Activated CD4-positive, alpha-beta T cell treated with anti-CD3 and anti-CD28 coated beads, Interleukin-2, amount 50 U/mL, for 48 hours (primary cell): Measurements from ENCODE around the gene PEAK1.

Experiments used
- DNase-seq, 2 experiments: peaks; one replicate each; pipeline ENCODE4 v3.0.0-alpha.2; 2020

The PEAK1 gene, protein sequence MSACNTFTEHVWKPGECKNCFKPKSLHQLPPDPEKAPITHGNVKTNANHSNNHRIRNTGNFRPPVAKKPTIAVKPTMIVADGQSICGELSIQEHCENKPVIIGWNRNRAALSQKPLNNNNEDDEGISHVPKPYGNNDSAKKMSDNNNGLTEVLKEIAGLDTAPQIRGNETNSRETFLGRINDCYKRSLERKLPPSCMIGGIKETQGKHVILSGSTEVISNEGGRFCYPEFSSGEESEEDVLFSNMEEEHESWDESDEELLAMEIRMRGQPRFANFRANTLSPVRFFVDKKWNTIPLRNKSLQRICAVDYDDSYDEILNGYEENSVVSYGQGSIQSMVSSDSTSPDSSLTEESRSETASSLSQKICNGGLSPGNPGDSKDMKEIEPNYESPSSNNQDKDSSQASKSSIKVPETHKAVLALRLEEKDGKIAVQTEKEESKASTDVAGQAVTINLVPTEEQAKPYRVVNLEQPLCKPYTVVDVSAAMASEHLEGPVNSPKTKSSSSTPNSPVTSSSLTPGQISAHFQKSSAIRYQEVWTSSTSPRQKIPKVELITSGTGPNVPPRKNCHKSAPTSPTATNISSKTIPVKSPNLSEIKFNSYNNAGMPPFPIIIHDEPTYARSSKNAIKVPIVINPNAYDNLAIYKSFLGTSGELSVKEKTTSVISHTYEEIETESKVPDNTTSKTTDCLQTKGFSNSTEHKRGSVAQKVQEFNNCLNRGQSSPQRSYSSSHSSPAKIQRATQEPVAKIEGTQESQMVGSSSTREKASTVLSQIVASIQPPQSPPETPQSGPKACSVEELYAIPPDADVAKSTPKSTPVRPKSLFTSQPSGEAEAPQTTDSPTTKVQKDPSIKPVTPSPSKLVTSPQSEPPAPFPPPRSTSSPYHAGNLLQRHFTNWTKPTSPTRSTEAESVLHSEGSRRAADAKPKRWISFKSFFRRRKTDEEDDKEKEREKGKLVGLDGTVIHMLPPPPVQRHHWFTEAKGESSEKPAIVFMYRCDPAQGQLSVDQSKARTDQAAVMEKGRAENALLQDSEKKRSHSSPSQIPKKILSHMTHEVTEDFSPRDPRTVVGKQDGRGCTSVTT (N-terminal part only)

DNA sequence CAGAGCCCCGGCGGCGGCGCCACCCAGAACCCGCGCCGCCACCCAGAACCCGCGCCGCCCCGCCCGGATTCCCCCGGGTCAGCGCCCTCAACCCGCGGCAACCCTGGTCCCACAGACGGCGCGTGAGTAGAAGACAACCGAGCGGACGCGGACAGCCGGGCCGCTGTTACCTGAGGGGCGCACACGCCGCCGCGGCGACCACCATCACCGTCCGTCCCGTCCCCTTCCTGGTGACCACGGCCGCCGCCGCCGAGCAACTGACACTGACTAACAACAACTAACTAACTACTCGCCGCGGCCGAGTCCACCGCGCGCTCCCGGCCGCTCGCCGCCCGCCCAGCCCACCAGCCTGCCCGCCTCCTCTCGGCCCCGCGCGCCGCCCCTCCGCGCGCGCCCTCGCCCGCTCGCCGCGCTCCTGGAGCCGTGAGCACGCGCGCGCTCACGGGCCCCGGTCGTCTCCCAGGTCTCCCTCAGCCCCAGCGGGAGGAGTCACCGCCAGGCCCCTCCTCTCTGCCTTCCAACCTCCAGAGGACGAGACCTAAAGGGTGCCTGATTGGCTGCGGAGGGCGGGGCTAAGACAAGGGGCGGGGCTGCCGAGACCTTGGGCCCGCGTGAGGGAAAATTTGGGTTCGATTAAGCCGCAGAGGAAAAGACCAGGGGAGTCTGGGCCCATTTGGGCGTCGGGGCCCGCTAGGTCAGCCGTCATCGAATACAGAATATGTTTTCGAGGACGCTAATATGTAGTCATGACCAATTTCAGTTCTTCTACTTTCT is at the start of gene PEAK1:
Gene PEAK1, minus strand, starts transcription at position 269 of the 774 bp plus-strand sequence. CDS start 238,178 bp downstream, outside the sequence.
- DNase-seq: peak; percentile 100

DNA sequence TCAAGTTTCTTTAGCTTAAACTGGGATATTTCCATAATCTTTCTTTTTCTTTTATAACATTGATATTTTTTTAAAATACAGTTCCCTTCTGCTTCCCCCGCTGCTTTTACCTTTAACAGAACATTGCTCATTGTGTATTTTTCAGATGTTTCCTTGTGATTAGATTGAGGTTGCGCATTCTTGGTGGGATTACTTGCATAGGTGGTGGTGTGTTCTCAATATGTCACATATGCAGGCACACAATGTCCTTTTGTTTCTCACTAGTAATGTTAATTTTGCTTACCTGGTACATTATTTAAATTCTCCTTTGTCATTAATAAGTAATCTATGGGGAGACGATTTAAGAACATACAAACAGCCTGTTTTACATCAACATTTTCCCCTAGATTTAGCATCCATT is 49.0 kb upstream of the PEAK1 start:
- no peak for DNase-seq

DNA sequence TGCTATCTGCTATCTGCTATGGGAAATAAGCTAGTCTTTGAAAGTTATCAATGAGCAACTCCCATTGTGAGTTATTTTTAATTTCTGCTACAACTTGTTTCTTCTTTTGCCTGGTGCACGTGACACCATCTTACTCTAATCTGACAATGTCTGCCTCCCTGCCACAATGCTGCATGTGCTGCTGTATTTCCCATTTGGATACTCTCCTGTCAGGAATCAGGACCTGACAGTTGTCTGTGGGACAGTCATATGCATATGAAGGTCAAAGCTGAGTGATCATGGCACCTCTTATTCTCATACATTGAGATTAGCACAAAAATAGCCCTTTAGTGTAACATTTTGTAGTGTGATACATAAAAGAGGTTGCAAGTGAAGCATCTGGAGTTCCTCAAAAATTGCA is 46.6 kb upstream of the PEAK1 start:
- DNase-seq: no peak

DNA sequence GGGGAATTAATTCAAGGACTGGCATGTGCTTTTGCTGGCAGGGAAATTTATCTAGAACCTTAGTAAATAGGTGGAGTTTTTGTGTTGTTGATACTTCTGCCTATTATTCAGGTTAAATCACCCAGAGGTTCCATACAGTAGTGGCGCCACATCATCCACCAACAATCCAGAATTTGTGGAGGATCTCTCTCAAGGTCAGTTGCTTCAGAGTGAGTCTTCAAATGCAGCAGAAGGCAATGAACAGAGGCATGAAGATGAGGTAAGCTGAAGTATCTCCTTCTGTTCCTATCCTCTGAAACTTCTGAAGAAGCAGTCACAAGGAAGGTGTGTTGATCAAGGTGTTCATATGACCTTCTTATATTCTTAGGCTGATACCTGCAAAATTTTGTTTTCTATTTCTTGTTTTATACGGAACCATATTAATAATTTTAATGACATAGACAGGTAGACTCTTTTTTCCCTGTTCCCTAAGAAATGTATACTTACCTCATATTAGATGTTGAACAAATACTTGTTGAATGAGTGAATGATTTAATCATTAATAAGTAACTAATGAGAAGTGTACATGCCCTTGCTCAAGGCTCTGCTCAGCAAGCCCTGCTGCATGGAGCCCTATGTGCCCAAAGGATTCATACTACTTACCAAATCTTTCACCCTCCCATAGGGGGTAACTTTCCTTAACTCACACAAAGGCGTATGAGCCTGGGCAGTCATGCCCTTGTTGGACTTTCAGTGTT is 44.4 kb upstream of the PEAK1 start:
- DNase-seq: no peak

DNA sequence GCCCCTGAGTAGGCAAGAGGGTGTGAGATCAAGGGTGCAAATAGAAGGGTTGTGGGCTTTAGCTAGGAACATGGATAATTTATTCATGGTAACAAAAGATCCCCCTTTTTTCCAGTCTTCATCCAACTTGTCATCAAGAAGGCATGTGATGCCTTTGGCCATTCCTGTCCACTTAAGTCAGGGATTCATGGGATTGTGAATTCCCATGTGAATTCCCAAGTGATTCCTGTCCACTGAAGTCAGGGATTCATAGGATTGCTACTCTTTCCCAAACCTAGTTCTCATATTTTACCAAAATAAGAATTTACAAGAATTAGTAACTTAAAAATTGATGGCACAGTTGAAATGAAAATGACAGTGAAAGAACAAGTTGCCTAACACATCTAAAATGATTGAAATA is 41.6 kb upstream of the PEAK1 start:
- no peak for DNase-seq

DNA sequence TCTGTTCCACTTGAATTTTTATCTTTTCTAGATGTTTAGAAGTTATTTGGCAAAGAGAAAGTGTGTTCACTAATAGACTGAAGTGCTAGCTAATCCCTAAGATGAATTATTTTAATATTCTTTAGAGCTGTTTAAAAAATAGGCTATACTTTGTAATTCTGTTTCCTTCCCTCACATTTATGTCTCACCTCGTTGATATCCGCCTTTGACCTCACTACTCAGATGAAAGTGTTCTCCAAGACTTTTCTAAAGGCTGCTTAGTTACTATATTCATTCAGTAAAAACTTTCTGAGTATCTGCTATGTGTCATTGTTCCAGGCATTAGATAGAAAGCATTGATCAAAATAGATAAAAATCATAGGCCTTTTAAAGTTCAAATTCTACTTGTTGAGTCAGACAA is 39.1 kb upstream of the PEAK1 start:
- no peak for DNase-seq

DNA sequence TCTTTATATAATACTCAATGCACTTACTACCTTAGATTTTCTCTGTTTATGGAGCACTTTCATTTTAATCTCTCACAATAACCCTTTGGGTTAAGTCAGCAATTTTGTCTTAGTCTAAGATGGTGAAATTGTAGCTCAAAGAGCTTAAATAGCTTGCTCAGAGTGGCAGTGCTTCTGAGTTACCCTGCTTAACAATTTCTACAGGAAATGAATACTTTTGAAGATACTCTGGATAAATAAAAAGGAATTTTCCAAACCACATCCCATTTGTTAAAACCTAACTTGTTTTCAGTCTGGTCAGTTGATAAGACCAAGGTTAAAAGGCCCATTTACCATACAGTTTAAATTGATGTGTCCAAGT is 38.0 kb upstream of the PEAK1 start:
- DNase-seq: no peak

DNA sequence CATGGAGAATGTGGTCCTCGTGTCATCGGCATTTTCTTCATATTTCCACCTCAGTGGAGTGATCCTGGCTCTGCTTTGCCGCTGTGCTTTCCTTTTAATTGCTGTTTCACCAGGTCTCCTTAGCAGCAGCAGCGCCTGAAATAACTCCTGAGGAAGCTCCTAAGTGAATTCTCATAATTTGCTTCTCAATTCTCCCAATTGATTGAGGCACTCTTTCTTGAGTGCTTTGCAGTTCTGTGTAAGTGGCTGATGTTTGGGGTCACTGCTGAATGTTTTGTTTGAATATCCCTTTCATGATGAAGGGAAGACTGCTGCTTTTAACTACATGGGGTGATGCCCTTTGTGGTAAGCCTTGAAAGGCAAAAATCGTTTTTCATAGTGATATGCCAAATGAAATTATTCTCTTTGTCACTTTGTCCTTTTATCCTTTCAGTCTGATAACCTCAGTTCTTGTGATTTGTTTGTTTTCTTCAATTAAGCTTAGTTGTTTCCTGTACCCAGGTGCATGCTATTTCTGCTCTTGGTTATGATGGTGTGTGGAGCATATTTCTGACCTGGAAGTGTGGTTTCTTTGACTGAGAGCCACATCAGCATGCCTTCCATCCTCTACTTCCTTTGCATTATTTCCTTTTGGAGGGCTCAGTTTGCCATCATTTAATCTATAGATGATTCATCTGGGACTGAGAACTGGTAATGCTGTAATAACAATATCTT is 37.4 kb upstream of the PEAK1 start:
- no peak for DNase-seq

DNA sequence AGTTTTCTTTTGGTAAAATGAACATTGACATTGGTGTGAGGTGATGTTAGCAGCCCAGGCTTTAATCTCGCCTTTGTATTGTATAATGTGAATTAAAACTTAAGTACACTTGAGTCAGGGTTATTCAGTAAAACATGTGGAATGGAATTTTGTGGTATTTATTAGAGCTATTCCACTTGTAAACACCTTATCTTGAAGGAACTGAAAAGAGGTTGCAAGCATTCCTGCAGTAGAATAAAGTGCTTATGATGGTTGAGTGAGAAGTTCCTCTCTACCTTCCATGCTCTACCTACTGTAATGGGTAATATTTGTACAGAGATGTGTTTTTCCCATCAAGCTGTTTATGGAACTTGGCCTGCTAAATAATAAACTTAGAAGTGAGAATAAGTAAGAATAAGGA is 36.8 kb upstream of the PEAK1 start:
- DNase-seq: no peak

DNA sequence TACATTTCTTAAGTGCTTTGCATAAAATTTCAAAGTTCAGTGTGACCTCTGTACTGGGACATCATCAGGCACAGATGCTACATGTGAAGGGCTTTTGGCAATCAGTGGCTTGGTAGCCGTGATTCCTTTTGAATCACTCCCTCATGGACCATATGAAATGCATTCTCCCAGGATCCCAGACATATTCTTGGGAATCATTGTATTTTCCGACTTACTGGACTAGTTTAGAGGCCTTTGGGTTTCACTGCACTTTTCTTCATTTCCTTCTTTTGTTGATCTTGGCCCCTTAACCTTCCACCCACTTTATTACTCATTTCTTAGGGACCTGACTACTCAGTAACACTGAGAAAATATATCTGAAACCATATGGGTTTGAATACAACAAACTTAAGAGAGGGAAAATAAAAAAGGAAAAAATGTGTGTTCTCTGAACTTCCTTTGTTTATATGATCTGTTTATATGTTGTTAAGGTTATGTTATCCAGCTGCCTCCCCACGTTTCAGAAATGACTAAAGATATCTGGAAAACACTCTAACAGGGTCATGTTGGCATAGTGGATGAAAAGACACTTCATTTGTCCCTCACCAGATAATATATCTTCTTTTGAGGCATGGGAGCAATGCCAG is 35.9 kb upstream of the PEAK1 start:
- DNase-seq: no peak

DNA sequence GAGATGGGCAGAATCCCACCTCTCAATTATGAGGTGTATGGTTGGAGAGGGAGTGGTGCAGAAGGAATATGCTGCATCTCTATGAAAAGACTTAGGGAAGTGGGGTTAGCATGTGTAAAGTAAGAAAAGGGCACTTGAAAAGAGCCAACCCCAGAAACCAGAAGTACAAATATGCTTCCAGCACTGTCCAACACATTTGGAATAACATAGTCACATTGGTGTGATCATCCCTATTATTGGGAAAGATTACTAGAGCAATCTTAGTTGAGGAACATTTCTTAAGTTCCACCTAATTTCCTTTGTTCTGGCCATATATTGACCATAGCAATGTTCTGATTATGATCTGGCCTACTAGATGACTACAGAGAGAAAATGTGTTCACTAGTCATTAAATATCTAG is 35.0 kb upstream of the PEAK1 start:
- DNase-seq: no peak

DNA sequence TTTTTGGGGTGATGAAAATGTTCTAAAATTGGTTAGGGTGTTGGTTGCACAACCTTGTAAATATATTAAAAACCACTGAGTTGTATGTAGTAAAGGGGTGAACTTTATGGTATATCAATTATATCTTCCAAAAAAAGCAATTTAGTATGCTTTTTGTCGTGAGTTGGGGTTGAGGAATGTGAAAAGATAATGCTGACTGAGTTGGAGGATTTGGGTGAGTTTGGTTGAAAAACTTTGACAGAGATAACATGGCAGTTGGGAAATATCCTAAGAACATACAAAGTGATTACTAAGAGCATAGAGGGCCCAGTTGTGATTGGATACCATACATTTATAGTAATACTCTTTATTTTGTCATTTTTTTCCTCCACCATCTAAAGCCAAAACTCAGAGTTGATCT is 34.4 kb upstream of the PEAK1 start:
- DNase-seq: no peak

DNA sequence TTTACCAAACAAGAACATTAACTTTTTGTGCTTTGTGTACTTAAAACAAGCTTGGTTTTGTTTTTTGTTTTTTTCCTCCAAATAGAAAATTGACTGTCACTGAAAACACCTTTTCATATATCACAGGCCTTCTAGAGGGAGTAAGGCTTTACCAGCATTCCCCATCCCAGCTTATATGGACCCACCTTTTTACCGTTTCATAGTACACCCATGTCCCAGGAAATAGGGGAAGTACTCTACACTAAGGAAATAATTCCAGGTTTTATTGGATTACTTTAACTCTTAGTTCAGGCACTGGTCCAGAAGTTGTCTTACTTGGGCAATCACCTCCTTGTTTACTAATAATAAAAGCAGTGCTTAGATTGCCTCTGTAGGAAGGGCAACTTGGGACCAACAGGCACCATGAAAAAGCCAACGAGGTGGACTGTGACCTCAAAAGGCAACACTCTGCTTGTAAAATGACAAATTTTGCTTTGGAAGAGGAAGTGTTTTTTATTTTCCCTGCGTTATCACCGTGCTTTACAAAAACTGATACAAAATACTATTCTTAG is 27.0 kb upstream of the PEAK1 start:
- DNase-seq: no peak

DNA sequence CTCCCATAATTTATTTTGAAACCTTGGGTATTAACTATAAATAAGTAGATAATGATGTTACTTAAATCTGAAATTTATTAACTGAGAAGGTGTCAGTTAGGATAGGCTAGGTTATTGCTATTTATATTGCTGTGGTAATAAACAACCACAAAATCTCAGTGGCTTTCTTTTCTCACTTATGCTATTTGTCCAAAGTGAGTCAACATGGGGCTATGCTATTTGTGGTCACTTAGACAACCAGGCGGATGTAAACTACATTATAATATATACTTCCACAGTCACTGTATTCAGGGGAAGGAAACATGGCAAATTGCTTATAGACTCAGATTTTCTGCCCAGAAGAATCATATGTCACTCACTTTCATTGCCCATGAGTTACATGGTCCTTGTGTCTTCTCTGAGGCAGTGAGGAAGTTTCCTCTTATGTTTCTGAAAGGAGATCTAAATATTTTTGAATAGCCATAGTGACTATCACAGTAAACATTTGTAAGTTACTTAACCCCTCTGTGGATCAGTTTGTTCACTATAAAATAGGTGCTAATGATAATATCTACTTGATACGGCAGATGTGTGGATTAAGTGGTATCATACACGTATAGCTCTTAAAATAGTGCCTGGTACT is 20.6 kb upstream of the PEAK1 start:
- no peak for DNase-seq

DNA sequence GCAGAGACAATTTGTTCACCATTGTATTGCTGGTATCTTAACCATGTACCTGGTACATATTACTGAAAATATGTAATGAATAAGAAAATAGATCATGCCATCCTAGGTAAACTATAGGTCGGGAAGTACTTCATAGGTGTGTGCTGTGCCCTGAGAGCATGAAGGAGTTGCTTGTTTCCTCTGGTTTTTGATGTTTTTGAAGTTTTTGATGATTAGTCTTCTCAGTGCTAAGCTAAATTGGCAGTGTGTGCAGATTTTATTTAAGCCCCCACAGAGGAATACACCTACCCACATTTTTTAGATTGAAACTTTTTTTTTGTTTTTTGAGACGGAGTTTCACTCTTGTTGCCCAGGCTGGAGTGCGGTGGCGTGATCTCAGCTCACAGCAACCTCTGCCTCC is 17.4 kb upstream of the PEAK1 start:
- no peak for DNase-seq

DNA sequence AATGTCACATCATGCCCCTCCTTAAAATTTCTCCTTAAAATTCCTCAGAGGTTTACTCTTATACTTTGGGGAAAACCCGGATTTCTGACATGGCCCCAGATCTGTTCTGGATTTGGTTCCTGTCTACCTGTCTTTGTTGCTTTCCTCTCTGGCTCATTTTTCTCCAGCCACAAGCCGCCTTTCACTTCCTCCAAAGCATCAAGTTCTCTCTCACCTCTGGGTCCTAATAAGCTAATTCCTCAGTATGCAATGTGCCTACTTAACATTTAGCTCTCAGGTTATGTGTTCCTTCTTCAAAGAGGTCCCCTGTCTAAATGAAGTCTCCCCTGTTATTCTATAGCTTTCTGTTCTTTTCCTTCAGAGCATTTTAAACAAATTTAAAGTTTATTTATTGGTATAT is 16.9 kb upstream of the PEAK1 start:
- no peak for DNase-seq

DNA sequence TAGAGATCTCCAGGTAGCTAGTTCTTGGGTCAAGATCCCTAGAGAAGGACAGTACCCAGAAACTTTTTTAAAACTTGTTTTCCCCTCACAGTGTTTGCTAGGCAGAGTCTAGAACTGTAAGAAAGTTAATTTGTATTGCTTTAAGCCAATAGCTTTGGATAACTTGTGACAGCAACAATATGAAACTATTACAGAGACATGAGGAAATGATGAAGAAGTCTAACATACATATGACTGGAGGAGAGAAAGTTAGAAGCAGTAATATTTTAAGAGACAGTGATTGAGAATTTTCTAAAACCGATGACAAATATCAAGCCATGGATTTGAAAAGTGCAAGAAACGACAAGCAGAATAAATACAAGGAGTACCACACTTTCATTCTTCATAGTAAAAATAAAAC is 10.7 kb upstream of the PEAK1 start:
- no peak for DNase-seq

DNA sequence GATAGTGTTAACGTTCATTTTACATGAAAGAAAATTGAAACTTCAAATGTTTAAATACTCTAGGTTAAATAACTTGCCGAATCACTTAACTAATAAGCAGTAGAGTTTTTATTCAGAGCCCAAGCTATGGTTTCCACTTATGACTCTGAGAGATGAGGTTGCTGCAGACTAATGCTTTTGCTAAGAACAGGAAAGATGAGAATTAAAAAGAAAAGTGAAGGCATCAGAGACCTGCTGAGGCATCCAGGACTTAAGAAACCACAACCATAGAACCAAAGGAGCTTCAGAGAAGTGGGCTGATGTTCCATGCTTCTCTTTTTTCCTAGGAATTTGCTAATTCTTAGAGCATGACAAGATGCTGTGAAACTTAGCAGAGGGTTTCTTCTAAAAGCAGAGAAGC is 10.3 kb upstream of the PEAK1 start:
- no peak for DNase-seq

DNA sequence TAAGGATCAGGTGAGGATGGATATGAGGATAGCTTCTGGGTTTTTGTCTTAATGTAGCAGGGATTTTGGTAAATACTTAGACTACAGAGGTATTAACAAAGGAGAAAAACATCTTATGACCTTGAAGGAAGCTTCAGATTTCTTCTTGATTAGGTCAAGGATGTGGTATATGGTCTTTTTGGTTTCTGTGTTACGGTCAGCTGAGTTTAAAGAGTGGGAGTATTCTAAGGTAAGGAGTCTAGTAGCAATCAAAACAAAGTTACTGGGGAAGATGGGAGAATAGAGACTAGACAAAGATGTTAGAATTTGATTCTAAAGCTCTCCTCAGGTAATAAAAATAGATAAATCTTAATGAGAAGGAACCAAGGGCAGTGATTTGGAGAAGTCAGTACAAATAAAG is 7.0 kb upstream of the PEAK1 start:
- no peak for DNase-seq

DNA sequence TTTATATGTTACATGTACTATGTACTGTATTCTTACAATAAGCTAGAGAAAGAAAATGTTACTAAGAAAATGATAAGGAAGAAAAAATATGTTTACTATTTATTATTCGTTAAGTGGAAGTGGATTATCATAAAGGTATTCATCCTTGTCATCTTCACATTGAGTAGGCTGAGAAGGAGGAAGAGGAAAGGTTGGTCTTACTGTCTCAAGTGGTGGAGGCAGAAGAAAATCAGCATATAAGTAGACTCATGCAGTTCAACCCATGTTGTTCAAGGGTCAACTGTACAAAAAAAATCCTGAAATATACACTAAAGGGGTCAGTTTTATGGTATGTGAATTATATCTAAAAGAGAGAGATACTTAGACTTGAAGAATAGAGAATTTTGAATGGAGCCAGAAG is 6.5 kb upstream of the PEAK1 start:
- no peak for DNase-seq
